Testis (tissue), 2 donors: ENCODE data around the gene GLI3.

Experiments used
- CTCF ChIP-seq, 3 experiments: fragments of 450-650 bp in 2 of 3; fragments of 200-600 bp in 1 of 3; sonication (generic) in 1 of 3; IDR thresholded peaks; one replicate each; pipeline ENCODE4 v1.5.1; 2016 to 2019; ENCODE audit warnings: antibody characterized with exemption in 3 of 3, mild to moderate bottlenecking in 2 of 3, moderate library complexity in 1 of 3
- POLR2A ChIP-seq: fragments of 450-650 bp; IDR thresholded peaks from one replicate; pipeline ENCODE4 v1.6.1; 2017; ENCODE audit warnings: antibody characterized with exemption, mild to moderate bottlenecking, moderate library complexity

- no peak for TF ChIP-seq CTCF (IDR thresholded peaks at IDR 0.05)
- no peak for TF ChIP-seq POLR2A
Measured at GRCh38 chr7:41921453-41921981, 315.5 kb downstream of the GLI3 start.
